ENCODE results near the gene KRTAP10-3. TPM values are rescaled to one million over a fixed set of nuclear protein-coding genes. Genes with fewer than 3 reads are reported as not detected.

Gene KRTAP10-3
- total and polyA plus RNA-seq, 9 of the 15 experiments (the other 6 are each of a cell fraction or from before 2014, with no cell fraction given): not detected

GRCh38 chr21:44593598-44594405 lies 35.2 kb upstream of the KRTAP10-3 start (continued):
- peak in 1 of 2 experiments; percentile 66; a peak in 2 of 4 replicates for TF ChIP-seq ZNF639 (CRISPR knock-in tag; conservative IDR thresholded peaks at IDR 0.05 in 1 of 2, IDR thresholded peaks at IDR 0.05 in 1 of 2)
- TF ChIP-seq TEAD2 (tag; IDR thresholded peaks at IDR 0.05): peak; percentile 79
- no peak for TF ChIP-seq ATF1 (CRISPR knock-in tag; IDR thresholded peaks at IDR 0.05)
- peak; percentile 81 for TF ChIP-seq ATF1 (tag; IDR thresholded peaks at IDR 0.05)
- no peak for TF ChIP-seq CREB5 (CRISPR knock-in tag; IDR thresholded peaks at IDR 0.05)
- peak; percentile 46; the same call in 1 of the 2 replicates for TF ChIP-seq BACH1 (tag; IDR thresholded peaks at IDR 0.05)
- peak; percentile 78 for TF ChIP-seq SMAD4 (CRISPR knock-in tag; conservative IDR thresholded peaks at IDR 0.05)
- 0 out of 2 replicates have a peak, but pooled peaks have one; percentile 52 for TF ChIP-seq E2F3 (CRISPR knock-in tag; IDR thresholded peaks at IDR 0.05)
- peak; percentile 51 for TF ChIP-seq RBBP5 (IDR thresholded peaks at IDR 0.05; ENCODE audit: borderline replicate concordance, insufficient read depth, low read length, poor library complexity, severe bottlenecking)
- TF ChIP-seq COPS2 (conservative IDR thresholded peaks at IDR 0.05): no peak
- peak; percentile 38 to 47; a peak in 3 of 4 replicates for TF ChIP-seq NRF1 (conservative IDR thresholded peaks at IDR 0.05 in 1 of 2, IDR thresholded peaks at IDR 0.05 in 1 of 2)
- TF ChIP-seq CTBP1 (IDR thresholded peaks at IDR 0.05; ENCODE audit: borderline replicate concordance): peak; percentile 83
- 0 out of 2 replicates have a peak, but pooled peaks have one; percentile 38 for TF ChIP-seq ZNF12 (CRISPR knock-in tag; IDR thresholded peaks at IDR 0.05)
- TF ChIP-seq ZEB2 (IDR thresholded peaks at IDR 0.05): peak; percentile 45; the same call in 1 of the 2 replicates
- TF ChIP-seq ZNF589 (CRISPR knock-in tag; IDR thresholded peaks at IDR 0.05; ENCODE audit: low read depth): peak; percentile 76
- no peak for TF ChIP-seq NEUROD1 (IDR thresholded peaks at IDR 0.05; ENCODE audit: borderline replicate concordance, low read depth, low read length, partially characterized antibody)
- TF ChIP-seq, protein P1, sequence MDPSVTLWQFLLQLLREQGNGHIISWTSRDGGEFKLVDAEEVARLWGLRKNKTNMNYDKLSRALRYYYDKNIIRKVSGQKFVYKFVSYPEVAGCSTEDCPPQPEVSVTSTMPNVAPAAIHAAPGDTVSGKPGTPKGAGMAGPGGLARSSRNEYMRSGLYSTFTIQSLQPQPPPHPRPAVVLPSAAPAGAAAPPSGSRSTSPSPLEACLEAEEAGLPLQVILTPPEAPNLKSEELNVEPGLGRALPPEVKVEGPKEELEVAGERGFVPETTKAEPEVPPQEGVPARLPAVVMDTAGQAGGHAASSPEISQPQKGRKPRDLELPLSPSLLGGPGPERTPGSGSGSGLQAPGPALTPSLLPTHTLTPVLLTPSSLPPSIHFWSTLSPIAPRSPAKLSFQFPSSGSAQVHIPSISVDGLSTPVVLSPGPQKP (CRISPR knock-in tag; IDR thresholded peaks at IDR 0.05): no peak
- TF ChIP-seq HDAC8 (tag; IDR thresholded peaks at IDR 0.05): no peak; the same call in 1 of the 2 replicates
- TF ChIP-seq ZNF696 (CRISPR knock-in tag; conservative IDR thresholded peaks at IDR 0.05): no peak
- TF ChIP-seq ZBTB5 (IDR thresholded peaks at IDR 0.05): no peak
- no peak for TF ChIP-seq U2AF2 (optimal IDR thresholded peaks at IDR 0.05; ENCODE audit: low read depth, low read length)
- peak; percentile 95 for TF ChIP-seq SMARCA4 (IDR thresholded peaks at IDR 0.05)
- TF ChIP-seq ZSCAN32 (CRISPR knock-in tag; IDR thresholded peaks at IDR 0.05): peak; percentile 79; the same call in 1 of the 2 replicates
